SK-N-MC (cell line): ENCODE results near the gene CDS2.

Experiments used
- DNase-seq: peaks from one replicate; pipeline ENCODE4 v3.0.0-alpha.2; 2011; ENCODE audit warnings: low read depth, low spot score
- H3K27ac ChIP-seq: fragments of 200-600 bp; sonication (generic); 2 replicates; pipeline ENCODE4 v1.5.1; 2016; ENCODE audit warnings: mixed run types
- H3K36me3 ChIP-seq: fragments of 200-600 bp; sonication (generic); 2 replicates; pipeline ENCODE4 v1.6.1; 2017; ENCODE audit warnings: antibody characterized with exemption, low read length, mixed read lengths; ENCODE audit not compliant: insufficient read depth
- H3K4me3 ChIP-seq: fragments of 200-600 bp; sonication (generic); 2 replicates; pipeline ENCODE4 v1.5.1; 2016
- H3K9ac ChIP-seq: fragments of 200-600 bp; sonication (generic); 2 replicates; pipeline ENCODE4 v1.8.0; 2017; ENCODE audit warnings: mixed run types, mixed read lengths; ENCODE audit not compliant: insufficient read length
- H3K9me3 ChIP-seq: fragments of 200-600 bp; sonication (generic); 2 replicates; pipeline ENCODE4 v1.6.1; 2017; ENCODE audit warnings: low read depth, mild to moderate bottlenecking, antibody characterized with exemption, low read length, moderate library complexity, mixed read lengths
- EZH2 ChIP-seq: fragments of 200-600 bp; sonication (generic); IDR thresholded peaks from one replicate; pipeline ENCODE4 v1.6.1; 2017; ENCODE audit warnings: antibody characterized with exemption
- FOXP2 ChIP-seq: optimal IDR thresholded peaks from 2 replicates; pipeline ENCODE3; 2011; ENCODE audit warnings: mild to moderate bottlenecking, moderate library complexity; ENCODE audit not compliant: insufficient read depth; ENCODE audit errors: extremely low read length, control extremely low read depth
- POLR2AphosphoS5 ChIP-seq: IDR thresholded peaks from 2 replicates; pipeline ENCODE4 v1.6.1; 2012; ENCODE audit warnings: mild to moderate bottlenecking, low read depth, low read length, borderline replicate concordance

CDS2 gene

DNA sequence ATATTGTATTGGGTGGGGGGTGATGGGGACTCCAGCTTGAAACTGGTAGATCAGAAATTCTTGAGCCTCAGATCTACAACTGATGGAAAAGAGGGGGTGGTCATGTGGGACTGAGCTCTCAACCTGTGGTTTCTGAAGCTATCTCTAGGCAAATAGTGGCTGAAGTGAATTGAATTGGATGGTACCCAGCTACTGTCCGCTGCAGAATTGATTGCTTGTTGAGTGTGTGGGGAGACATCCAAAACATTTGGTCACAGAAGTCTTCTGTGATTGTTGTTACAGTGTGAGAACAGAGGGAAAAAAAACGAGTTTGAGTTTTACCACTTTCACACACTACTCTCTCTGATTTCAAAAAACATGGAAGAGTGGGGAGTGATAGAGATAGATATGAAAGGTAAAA, 14.8 kb downstream of the CDS2 start:
- DNase-seq: no peak
- Histone ChIP-seq H3K9me3 (no peaks in the 10 kb centered on the region), H3K9ac (no peak overlapping the region), H3K4me3 (no peak overlapping the region), H3K27ac (no peak overlapping the region), H3K36me3 (0 out of 2 replicates have a peak, but pooled peaks cover 5% of the 10 kb centered on the region)
- TF ChIP-seq EZH2: no peak
- no peak for TF ChIP-seq POLR2AphosphoS5
- no peak for TF ChIP-seq FOXP2

DNA sequence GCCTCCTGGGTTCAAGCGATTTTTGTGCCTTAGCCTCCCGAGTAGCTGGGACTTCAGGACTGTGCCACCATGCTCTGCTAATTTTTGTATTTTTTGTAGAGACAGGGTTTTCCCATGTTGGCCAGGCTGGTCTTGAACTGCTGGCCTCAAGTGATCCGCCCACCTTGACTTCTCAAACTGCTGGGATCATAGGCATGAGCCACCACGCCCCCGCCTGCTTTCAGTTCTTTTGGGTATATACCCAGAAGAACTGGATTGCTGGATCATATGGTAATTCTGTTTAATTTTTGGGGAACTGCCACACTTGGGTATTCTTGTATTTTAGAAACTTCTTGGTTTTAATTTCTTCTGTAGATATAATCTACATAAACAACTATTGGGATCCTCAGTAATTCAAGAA, 17.0 kb downstream of the CDS2 start:
- Histone ChIP-seq H3K27ac (no peak overlapping the region), H3K9me3 (no peaks in the 10 kb centered on the region), H3K9ac (no peak overlapping the region), H3K4me3 (no peak overlapping the region), H3K36me3 (0 out of 2 replicates have a peak, but pooled peaks cover 5% of the 10 kb centered on the region)
- TF ChIP-seq FOXP2 (no peak), EZH2 (no peak), POLR2AphosphoS5 (no peak)
- DNase-seq: no peak

- Histone ChIP-seq H3K9ac (no peak overlapping the region), H3K4me3 (no peak overlapping the region), H3K9me3 (no peaks in the 10 kb centered on the region), H3K36me3 (0 out of 2 replicates have a peak, but pooled peaks cover 5% of the 10 kb centered on the region), H3K27ac (no peak overlapping the region)
- TF ChIP-seq EZH2: no peak
- TF ChIP-seq FOXP2: no peak
- TF ChIP-seq POLR2AphosphoS5: no peak
- no peak for DNase-seq
Observed at GRCh38 chr20:5145365-5146098, 18.7 kb downstream of the CDS2 start.

GRCh38 chr20:5146099-5146668, 19.4 kb downstream of the CDS2 start:
- Histone ChIP-seq H3K9ac (no peak overlapping the region), H3K36me3 (0 out of 2 replicates have a peak, but pooled peaks cover 5% of the 10 kb centered on the region), H3K27ac (no peak overlapping the region), H3K9me3 (no peaks in the 10 kb centered on the region), H3K4me3 (no peak overlapping the region)
- DNase-seq: no peak
- TF ChIP-seq FOXP2: no peak
- no peak for TF ChIP-seq POLR2AphosphoS5
- TF ChIP-seq EZH2: no peak

GRCh38 chr20:5146871-5147592, 20.2 kb downstream of the CDS2 start:
- Histone ChIP-seq H3K4me3 (no peak overlapping the region), H3K36me3 (0 out of 2 replicates have a peak, but pooled peaks cover 5% of the 10 kb centered on the region), H3K9me3 (no peaks in the 10 kb centered on the region), H3K27ac (no peak overlapping the region), H3K9ac (no peak overlapping the region)
- no peak for DNase-seq
- TF ChIP-seq POLR2AphosphoS5 (no peak), FOXP2 (no peak), EZH2 (no peak)

- no peak overlapping the region for H3K4me3 ChIP-seq
- no peaks in the 10 kb centered on the region for H3K36me3 ChIP-seq
- no peak overlapping the region for H3K27ac ChIP-seq
- TF ChIP-seq EZH2 (no peak), POLR2AphosphoS5 (no peak), FOXP2 (no peak)
- no peak for DNase-seq
- no peaks in the 10 kb centered on the region for H3K9me3 ChIP-seq
- no peak overlapping the region for H3K9ac ChIP-seq
Observed at GRCh38 chr20:5148581-5148980, 21.8 kb downstream of the CDS2 start.

GRCh38 chr20:5149892-5150225, 23.1 kb downstream of the CDS2 start:
- TF ChIP-seq EZH2 (no peak), FOXP2 (no peak), POLR2AphosphoS5 (no peak)
- H3K36me3 ChIP-seq: no peaks in the 10 kb centered on the region
- no peak for DNase-seq
- H3K9me3 ChIP-seq: no peaks in the 10 kb centered on the region
- no peak overlapping the region for H3K27ac ChIP-seq
- H3K4me3 ChIP-seq: no peak overlapping the region
- no peak overlapping the region for H3K9ac ChIP-seq

DNA sequence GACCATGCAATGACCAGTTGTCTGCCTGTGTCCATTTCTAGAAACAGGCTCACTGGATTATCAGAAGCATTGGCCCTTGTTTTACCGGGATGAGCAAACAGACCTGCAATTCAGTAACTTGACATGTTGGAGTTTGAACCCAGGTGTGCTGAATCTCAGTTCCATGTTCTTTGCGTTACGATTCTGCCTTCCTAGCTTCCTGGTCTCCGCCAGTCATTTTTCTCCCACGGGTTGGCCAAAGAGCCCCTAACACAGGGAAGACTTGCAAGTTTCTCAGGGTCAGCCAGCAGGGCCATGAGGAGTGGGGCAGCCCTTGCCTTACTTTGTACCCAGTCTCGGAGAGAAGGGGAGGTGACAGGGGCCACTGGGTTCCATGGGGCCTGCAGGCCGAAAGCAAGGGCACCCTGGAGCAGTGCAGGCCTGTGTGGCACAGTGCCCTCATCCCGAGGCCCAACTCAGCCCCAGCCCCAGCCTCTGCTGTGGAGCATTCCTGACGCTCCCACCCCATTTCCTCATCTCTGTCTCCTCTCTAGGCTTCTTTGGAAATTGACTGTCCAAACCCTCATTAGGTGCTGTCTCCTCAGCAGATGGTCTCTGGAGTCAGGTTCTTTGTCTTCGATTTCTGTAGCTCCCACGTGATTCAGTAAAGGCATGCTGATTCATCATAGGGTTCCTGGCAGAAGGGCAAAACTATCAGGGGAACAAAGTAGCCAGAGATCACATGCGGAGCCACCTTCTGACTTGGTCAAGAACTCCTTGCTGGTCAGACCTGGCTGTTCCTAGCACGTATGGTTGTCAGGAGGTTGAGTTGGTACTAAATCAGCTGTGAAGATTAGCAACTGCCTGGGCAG, 23.6 kb downstream of the CDS2 start:
- H3K27ac ChIP-seq: no peak overlapping the region
- H3K4me3 ChIP-seq: no peak overlapping the region
- TF ChIP-seq EZH2 (no peak), FOXP2 (no peak), POLR2AphosphoS5 (no peak)

More for the DNA sequence above, 23.6 kb downstream of the CDS2 start:
- Histone ChIP-seq H3K9me3 (no peaks in the 10 kb centered on the region), H3K36me3 (no peaks in the 10 kb centered on the region), H3K9ac (no peak overlapping the region)
- DNase-seq: no peak
